BLaER1 (cell line): ENCODE data around the gene SPTBN4.
"Not testable (repeated sequence)": the region's sequence is repeated elsewhere in the genome, so short reads cannot be mapped to it uniquely, and the experiment has no call there.

Source experiments
- H3K27ac ChIP-seq: shearing (Covaris generic); formaldehyde crosslinking; 2 replicates; pipeline ENCODE4 v1.8.1; 2022
- H3K27me3 ChIP-seq: shearing (Covaris generic); formaldehyde crosslinking; 2 replicates; pipeline ENCODE4 v1.8.1; 2022
- H3K36me3 ChIP-seq: shearing (Covaris generic); formaldehyde crosslinking; 2 replicates; pipeline ENCODE4 v1.8.1; 2022
- H3K4me1 ChIP-seq: shearing (Covaris generic); formaldehyde crosslinking; 2 replicates; pipeline ENCODE4 v1.8.1; 2022
- H3K4me2 ChIP-seq: shearing (Covaris generic); formaldehyde crosslinking; 2 replicates; pipeline ENCODE4 v1.8.1; 2022
- H3K4me3 ChIP-seq: shearing (Covaris generic); formaldehyde crosslinking; 2 replicates; pipeline ENCODE4 v1.8.1; 2022
- H3K9ac ChIP-seq: shearing (Covaris generic); formaldehyde crosslinking; 2 replicates; pipeline ENCODE4 v1.8.1; 2022
- H3K9me3 ChIP-seq: shearing (Covaris generic); formaldehyde crosslinking; 2 replicates; pipeline ENCODE4 v1.8.1; 2022
- H4K20me1 ChIP-seq: shearing (Covaris generic); formaldehyde crosslinking; 2 replicates; pipeline ENCODE4 v1.8.1; 2022
- Cebpa-rat ChIP-seq: shearing (Covaris generic); IDR thresholded peaks from 2 replicates; pipeline ENCODE4 v1.8.1; 2022

Gene SPTBN4

DNA sequence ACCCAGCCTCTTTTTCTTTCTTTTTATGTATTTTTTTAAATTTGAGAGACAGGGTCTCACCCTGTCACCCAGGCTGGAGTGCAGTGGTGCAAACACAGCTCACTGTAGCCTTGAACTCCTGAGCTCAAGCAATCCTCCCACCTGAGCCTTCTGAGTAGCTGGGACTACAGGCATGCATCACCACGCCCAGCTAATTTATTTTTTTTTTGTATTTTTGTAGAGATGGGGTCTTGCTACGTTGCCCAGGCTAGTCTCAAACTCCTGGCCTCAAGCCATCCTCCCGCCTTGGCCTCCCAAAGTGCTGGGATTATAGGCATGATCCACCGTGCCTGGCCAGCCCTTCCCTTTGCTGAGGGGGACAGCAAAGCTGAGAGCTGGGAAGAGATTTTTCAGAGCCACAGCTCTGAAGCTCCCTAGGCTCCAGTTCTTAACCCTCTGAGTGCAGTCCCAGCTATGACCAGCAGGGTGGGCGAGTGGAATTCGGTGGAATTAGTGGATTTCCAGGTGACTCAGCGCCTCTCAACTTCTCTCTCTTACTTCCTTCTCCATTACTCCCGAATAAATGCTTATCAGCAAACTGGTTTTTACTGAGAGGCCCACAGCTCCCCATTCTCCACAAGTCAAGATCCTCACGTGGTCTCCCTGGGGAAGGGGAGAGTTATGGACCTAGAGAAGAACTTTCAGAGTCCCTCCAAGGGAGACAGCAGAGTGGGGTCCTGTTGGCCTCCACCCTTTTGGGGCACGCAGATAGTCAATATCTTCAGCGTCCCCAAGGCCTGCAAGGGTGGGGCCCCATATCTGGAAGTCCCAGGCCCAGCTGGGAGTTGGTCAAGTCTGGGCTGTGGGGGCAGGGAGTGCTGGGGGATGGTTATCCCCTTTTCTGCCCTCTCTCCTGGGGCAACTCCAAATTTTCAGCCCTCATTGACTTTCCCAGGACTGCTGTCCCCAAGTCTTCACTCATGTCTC, 2.5 kb upstream of the SPTBN4 start:
- no peaks in the 10 kb centered on the region for H3K36me3 ChIP-seq
- H3K9me3 ChIP-seq = no peaks in the 10 kb centered on the region
- H3K4me1 ChIP-seq = peaks cover 34% of the 10 kb centered on the region
- H3K9ac ChIP-seq = peak overlapping the region; percentile 80; the same call in 1 of the 2 replicates
- H3K4me3 ChIP-seq = peak overlapping the region; percentile 76
- TF ChIP-seq Cebpa-rat = no peak
- H4K20me1 ChIP-seq = no peaks in the 10 kb centered on the region
- H3K27ac ChIP-seq = no peak overlapping the region
- peaks cover 5% of the 10 kb centered on the region; the same call in 1 of the 2 replicates for H3K27me3 ChIP-seq
- H3K4me2 ChIP-seq = peak overlapping the region; percentile 93

DNA sequence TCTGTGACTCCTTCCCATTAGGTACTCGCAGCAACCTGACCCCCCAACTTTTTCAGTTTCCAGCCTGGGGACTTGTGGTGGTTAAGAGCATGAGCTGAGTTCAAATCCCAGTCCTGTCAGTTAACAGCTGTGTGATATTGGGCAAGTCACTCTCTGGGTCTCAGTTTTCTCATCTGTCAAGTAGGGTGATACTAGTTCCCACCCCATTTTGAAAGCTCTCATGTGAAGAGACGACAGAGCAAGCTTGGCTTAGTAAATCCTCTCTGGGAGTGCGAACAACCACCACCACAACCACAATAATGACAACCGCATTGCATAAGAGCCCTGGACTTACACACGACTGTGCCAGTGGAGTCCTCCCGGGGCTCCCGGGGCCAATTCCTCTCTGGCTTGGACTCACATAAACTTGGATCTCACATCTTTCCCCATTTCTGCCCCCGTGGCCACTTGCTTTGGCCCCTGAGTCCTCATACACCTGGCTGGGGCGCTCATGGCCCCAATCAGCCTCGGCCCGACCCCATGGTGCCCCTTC, 1.7 kb upstream of the SPTBN4 start:
- TF ChIP-seq Cebpa-rat = peak; percentile 59; the same call in 1 of the 2 replicates
- Histone ChIP-seq H3K36me3 (no peaks in the 10 kb centered on the region), H3K27ac (peak overlapping the region; percentile 68; the same call in 1 of the 2 replicates), H3K9ac (peak overlapping the region; percentile 80), H3K4me3 (peak overlapping the region; percentile 76), H3K27me3 (peaks cover 5% of the 10 kb centered on the region; the same call in 1 of the 2 replicates), H3K4me2 (peak overlapping the region; percentile 93), H3K9me3 (no peaks in the 10 kb centered on the region), H3K4me1 (peaks cover 34% of the 10 kb centered on the region), H4K20me1 (no peaks in the 10 kb centered on the region)

DNA sequence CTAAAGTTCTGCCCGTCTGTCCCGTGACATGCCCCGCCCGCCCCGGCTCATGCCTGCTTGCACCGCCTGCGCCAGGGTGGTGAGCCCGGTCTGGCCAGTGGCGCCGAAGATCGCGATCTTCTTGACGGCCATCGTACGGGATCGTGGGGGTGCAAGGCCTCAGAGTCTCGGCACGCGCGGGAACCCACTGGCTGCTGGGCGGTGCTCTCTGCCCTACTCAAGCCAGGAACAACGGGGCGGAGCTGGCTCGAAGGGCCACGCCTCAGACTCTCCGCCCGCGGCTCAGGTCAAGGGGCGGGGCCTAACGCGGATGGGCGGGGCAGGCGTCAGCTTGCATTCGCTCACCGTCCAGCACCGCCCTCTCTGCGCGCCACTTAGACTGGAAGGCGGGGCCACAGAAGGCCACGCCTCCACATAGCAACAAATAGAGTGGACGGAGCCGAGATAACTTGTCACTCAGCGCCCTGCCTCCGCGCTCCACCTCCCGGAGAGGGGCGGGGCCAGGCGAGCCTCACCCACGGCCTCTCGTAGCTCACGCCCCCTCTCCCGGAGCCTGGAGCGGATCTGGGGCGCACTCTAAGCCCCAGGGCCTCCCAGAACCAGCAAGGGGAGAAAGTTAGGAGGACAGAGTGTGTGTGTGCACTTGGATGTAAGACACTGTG, 1.1 kb upstream of the SPTBN4 start, which contains the start of gene BLVRB:
Gene BLVRB, minus strand, starts transcription at position 189 of the 662 bp plus-strand sequence. Its CDS starts 57 bp downstream, at position 132.
- no peaks in the 10 kb centered on the region for H3K9me3 ChIP-seq
- H3K36me3 ChIP-seq = no peaks in the 10 kb centered on the region
- peaks cover 5% of the 10 kb centered on the region; the same call in 1 of the 2 replicates for H3K27me3 ChIP-seq
- no peak for TF ChIP-seq Cebpa-rat
- H4K20me1 ChIP-seq = no peaks in the 10 kb centered on the region
- peaks cover 34% of the 10 kb centered on the region for H3K4me1 ChIP-seq
- H3K27ac ChIP-seq = peak within 1 kb of the TSS; percentile 68; the same call in 1 of the 2 replicates
- peak within 1 kb of the TSS; percentile 76 for H3K4me3 ChIP-seq
- H3K9ac ChIP-seq = peak within 1 kb of the TSS; percentile 80
- peak within 1 kb of the TSS; percentile 93 for H3K4me2 ChIP-seq

DNA sequence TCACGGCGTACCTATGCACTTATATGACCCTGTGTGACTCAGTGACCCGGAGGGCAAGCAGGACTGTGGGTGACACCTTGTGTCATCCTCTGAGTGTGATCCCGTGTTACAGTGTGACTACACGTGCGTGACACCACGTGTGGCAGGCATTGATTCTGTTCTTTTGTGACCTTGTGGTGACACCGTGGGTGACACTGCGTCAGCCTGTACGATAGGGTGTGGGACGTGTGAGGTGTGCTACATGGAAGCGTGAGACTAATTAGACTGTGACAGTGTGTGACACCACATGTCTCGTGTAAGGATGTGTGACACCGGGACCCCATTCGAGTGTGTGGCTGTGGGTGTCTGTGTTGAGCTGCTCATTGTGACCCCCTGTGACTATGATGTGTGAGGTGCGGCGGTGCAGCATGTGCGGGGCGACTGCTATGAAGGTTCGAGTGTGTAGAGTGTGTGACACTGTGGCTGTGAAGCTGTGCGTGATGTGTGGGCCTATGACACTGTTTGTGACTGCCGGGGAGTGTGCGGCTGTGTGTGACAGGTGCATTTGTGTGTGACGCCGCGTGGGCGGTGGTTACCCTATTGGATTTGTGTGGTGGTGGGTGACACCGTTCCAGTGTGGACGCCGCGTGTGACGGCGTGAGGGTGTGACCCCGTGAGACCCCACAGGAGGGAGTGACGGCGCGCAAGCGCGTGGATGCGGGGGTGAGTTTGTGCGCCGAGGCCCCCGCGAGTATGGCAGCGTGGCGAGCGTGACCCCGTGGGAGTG, 399 bp upstream of the SPTBN4 start:
- Histone ChIP-seq H3K9me3 (no peaks in the 10 kb centered on the region), H3K4me1 (peaks cover 28% of the 10 kb centered on the region), H4K20me1 (no peaks in the 10 kb centered on the region), H3K36me3 (no peaks in the 10 kb centered on the region), H3K27ac (no peak overlapping the region), H3K9ac (peak overlapping the region; percentile 22; the same call in 1 of the 2 replicates), H3K27me3 (peaks cover 5% of the 10 kb centered on the region; the same call in 1 of the 2 replicates), H3K4me2 (peak overlapping the region; percentile 93), H3K4me3 (peak overlapping the region; percentile 76)
- TF ChIP-seq Cebpa-rat = no peak

DNA sequence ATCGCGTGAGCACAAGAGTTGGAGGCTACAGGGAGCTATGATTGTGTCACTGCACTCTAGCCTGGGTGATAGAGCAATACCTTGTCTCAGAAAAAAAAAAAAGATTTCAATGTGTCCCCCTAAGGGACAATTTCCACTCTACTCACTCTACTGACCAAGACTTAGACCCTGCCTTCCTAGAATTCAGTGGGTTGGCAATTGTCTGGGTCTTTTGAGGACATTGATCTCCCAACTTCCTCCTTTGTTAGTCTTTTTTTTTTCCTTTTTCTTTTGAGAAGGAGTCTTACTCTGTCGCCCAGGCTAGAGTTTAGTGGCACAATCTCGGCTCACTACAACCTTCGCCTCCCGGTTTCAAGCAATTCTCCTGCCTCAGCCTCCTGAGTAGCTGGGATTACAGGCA, 2.2 kb downstream of the SPTBN4 start:
- no peak overlapping the region for H3K4me2 ChIP-seq
- no peak overlapping the region for H3K9ac ChIP-seq
- H3K27me3 ChIP-seq = peaks cover 5% of the 10 kb centered on the region; the same call in 1 of the 2 replicates
- H3K9me3 ChIP-seq = no peaks in the 10 kb centered on the region
- H3K36me3 ChIP-seq = no peaks in the 10 kb centered on the region
- peaks cover 19% of the 10 kb centered on the region for H3K4me1 ChIP-seq
- no peaks in the 10 kb centered on the region for H4K20me1 ChIP-seq
- H3K4me3 ChIP-seq = no peak overlapping the region
- H3K27ac ChIP-seq = no peak overlapping the region
- no peak for TF ChIP-seq Cebpa-rat

DNA sequence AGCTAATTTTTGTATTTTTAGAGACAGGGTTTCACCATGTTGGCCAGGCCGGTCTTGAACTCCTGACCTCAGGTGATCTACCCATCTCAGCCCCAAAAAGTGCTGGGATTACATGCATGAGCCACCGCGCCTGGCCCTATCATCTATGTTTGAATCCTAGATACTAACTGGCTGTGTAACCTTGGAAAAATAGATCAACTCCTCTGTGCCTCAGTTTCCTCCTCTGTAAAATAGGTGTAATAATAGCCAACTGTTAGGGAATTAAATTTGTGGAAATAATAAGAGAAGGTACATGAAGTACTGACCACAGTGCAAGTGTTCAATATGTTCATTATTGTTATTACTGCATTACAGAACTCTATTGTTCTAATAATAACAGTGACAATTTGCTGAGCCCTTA, 4.3 kb downstream of the SPTBN4 start:
- Histone ChIP-seq H3K4me2 (no peak overlapping the region), H3K4me1 (peaks cover 6% of the 10 kb centered on the region), H3K9me3 (no peaks in the 10 kb centered on the region), H3K9ac (no peak overlapping the region), H4K20me1 (no peaks in the 10 kb centered on the region), H3K4me3 (no peak overlapping the region), H3K27me3 (peaks cover 5% of the 10 kb centered on the region; the same call in 1 of the 2 replicates), H3K36me3 (no peaks in the 10 kb centered on the region), H3K27ac (no peak overlapping the region)
- TF ChIP-seq Cebpa-rat = no peak

DNA sequence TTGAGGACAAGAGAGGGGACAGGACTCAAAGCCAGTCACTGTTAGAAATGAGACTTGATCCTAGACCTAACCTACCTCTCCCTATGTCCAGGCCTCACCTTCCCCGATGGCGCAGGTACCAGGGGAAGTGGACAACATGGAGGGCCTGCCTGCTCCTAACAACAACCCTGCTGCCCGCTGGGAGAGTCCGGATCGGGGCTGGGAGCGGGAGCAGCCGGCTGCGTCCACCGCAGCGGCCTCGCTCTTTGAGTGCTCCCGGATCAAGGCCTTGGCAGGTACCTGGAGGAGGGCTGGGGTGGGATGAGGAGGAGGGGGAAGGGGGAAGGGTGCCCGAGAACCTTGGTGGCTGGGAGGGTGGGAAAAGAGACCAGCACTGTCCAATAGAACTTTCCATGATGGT, 5.7 kb downstream of the SPTBN4 start:
- H3K4me1 ChIP-seq = no peaks in the 10 kb centered on the region
- no peak for TF ChIP-seq Cebpa-rat
- no peaks in the 10 kb centered on the region for H3K36me3 ChIP-seq
- no peaks in the 10 kb centered on the region for H3K9me3 ChIP-seq
- no peak overlapping the region for H3K4me2 ChIP-seq
- no peak overlapping the region for H3K27ac ChIP-seq
- no peak overlapping the region for H3K9ac ChIP-seq
- no peaks in the 10 kb centered on the region for H4K20me1 ChIP-seq
- H3K4me3 ChIP-seq = no peak overlapping the region
- H3K27me3 ChIP-seq = no peaks in the 10 kb centered on the region

DNA sequence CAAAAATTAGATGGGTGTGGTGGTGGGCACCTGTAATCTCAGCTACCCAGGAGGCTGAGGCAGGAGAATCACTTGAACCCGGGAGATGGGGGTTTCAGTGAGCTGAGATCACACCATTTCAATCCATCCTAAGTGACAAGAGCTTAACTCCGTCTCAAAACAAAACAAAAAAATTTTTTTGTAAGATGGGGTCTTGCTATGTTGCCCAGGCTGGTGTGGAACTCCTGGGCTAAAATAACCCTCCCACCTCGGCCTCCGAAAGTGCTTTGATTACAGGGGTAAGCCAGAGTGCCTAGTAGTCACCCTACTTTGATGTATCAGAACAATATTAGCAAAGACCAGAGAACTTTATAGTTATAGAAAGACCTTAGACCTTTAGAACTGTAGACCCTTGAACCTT, 7.9 kb downstream of the SPTBN4 start:
- Histone ChIP-seq H3K27ac (no peak overlapping the region), H3K9me3 (no peaks in the 10 kb centered on the region), H3K4me2 (no peak overlapping the region), H3K27me3 (no peaks in the 10 kb centered on the region), H4K20me1 (no peaks in the 10 kb centered on the region), H3K9ac (no peak overlapping the region), H3K36me3 (no peaks in the 10 kb centered on the region), H3K4me1 (no peaks in the 10 kb centered on the region), H3K4me3 (no peak overlapping the region)
- TF ChIP-seq Cebpa-rat = no peak

DNA sequence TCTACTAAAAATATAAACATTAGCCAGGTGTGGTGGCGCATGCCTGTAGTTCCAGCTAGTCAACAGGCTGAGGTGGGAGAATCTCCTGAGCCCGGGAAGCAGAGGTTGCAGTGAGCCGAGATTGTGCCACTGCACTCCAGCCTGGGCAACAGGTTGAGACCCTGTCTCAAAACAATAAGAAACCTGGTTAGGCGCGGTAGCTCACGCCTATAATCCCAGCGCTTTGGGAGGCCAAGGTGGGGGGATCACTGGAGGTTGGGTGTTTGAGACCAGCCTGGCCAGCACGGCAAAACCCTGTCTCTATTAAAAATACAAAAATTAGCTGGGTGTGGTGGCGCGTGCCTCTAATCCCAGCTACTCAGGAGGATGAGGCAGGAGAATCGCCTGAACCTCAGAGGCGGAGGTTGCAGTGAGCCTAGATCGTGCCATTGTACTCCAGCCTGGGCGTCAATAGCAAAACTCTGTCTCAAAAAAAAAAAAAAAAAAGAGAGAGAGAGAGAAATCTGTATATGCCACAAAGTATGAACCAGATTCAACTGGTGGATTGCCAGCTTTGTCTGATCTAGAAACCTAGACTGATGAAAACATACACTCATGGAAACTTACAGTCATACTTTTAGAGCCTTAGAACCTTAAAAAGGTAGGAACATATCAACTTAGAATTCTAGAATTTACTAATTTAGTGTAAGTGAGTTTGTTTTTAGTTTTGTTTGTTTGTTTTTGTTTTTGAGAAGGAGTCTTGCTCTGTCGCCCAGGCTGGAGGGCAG, 9.3 kb downstream of the SPTBN4 start:
- H3K9me3 ChIP-seq, H3K36me3 ChIP-seq, H3K4me2 ChIP-seq, H3K4me1 ChIP-seq, H3K27ac ChIP-seq, H3K9ac ChIP-seq, H3K4me3 ChIP-seq, H3K27me3 ChIP-seq, H4K20me1 ChIP-seq: not testable (repeated sequence)
